Activated CD4-positive, alpha-beta T cell treated with anti-CD3 and anti-CD28 coated beads, Interleukin-2, amount 50 U/mL, for 4 hours (primary cell): ENCODE measurements around the gene IRAK3.
"Not testable (repeated sequence)": the region's sequence is repeated elsewhere in the genome, so short reads cannot be mapped to it uniquely, and the experiment has no call there.

Experiments used
- DNase-seq, 2 experiments: peaks; one replicate each; pipeline ENCODE4 v3.0.0-alpha.2; 2020

IRAK3 gene

DNA sequence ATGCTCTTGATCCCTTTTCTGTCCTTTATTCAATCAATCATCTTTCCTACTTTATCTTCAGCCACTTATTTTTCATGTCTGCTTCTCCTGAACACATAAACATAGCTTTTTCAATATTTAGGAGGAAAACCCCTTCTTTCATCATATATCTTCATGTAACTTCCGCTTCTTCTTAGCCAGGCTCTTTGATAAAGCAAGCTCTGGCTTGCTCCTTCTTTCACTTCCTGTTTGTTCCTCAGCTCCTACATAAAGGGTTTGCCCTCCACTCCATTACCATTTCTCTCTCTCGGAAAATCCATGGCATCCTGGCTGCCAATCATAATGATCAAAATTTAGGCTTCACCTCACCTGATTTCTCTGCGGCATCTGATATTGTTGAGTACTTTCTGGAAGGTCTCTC lies 79.5 kb downstream of the IRAK3 start:
- DNase-seq: no peak

DNA sequence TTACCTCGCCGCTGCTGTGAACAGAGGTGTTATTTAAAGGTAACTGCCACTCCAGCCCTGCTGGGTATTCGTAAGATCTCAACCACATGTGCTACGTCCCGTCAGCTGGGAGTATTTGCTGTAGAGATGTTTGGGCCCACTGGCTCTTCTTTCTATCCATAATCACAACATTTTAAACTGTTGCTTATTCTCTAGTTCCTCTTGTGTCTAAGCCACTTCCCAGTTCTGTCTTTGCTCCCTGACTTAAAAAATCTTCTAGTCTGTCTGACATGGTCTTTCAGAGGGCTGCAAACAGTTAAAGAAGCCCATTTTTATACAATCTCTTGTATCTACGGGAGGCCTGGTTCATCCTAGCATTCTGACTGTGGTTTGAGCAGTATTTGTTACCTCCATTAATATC lies 80.1 kb downstream of the IRAK3 start:
- DNase-seq: no peak

GRCh38 chr12:66269757-66270383 lies 80.9 kb downstream of the IRAK3 start:
- peak; percentile 8 to 11 for DNase-seq

- no peak for DNase-seq
These were observed 81.6 kb downstream of the IRAK3 start for GRCh38 chr12:66270613-66271012.

- DNase-seq: no peak
These were observed 83.6 kb downstream of the IRAK3 start for GRCh38 chr12:66272650-66273049.

GRCh38 chr12:66273147-66273546 lies 84.1 kb downstream of the IRAK3 start:
- no peak for DNase-seq

DNA sequence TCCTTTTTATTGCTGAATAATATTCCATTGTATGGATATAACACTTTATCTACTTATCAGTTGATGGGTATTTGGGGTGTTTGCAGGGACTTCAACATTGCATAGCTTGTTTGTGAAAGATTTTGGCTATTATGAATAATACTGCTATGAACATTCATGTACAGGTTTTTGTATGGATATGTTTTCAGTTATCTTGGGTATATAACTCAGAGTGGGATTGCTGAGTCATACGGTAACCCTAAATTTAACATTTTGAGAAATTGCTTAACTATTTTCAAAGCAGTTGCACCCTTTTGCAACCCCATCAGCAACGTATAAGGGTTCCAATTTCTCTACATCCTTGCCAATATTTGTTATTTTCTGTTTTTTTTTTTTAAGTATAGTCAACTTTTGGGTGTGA lies 86.0 kb downstream of the IRAK3 start:
- DNase-seq: no peak

DNA sequence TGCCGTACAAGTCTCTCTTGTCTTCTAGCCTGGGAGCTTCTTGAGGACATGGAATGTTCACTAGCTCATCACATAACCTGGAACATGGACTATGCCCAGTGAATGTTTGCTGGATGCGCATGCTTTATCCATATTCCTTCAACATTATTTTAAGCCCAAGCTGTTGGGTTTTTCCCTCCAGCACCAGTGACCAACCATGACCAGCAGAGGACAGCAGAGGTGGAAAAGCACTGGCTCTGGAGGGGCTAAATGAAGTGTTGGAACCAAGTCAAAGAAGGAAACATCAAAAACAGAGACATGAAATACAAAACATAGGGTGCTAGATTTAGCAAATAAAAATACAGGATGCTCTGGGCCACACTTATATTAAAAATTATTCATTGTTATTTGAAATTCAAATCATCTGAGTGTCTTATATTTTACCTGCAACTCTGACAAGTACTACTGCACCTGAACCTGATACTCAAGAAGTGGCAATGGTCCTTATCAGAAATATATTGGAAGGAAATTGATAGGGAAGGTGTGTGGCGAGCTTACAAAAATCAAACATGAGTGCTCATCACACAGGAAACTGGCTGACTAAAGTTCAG lies 90.2 kb downstream of the IRAK3 start:
- DNase-seq: peak; percentile 33 to 34

GRCh38 chr12:66280561-66280960 lies 91.5 kb downstream of the IRAK3 start:
- DNase-seq: no peak

GRCh38 chr12:66282244-66282643 lies 93.2 kb downstream of the IRAK3 start:
- no peak for DNase-seq

GRCh38 chr12:66287275-66287674 lies 98.3 kb downstream of the IRAK3 start:
- no peak for DNase-seq

GRCh38 chr12:66288121-66288520 lies 99.1 kb downstream of the IRAK3 start:
- peak; percentile 37 to 45 for DNase-seq

GRCh38 chr12:66289485-66289884 lies 100.5 kb downstream of the IRAK3 start:
- no peak for DNase-seq

- DNase-seq: no peak
These were observed 101.7 kb downstream of the IRAK3 start for GRCh38 chr12:66290716-66291200.

- DNase-seq: no peak
These were observed 107.2 kb downstream of the IRAK3 start for GRCh38 chr12:66296176-66296683.

- no peak for DNase-seq
These were observed 108.1 kb downstream of the IRAK3 start for GRCh38 chr12:66297080-66297479.

- no peak for DNase-seq
These were observed 108.9 kb downstream of the IRAK3 start for GRCh38 chr12:66297923-66298322.

DNA sequence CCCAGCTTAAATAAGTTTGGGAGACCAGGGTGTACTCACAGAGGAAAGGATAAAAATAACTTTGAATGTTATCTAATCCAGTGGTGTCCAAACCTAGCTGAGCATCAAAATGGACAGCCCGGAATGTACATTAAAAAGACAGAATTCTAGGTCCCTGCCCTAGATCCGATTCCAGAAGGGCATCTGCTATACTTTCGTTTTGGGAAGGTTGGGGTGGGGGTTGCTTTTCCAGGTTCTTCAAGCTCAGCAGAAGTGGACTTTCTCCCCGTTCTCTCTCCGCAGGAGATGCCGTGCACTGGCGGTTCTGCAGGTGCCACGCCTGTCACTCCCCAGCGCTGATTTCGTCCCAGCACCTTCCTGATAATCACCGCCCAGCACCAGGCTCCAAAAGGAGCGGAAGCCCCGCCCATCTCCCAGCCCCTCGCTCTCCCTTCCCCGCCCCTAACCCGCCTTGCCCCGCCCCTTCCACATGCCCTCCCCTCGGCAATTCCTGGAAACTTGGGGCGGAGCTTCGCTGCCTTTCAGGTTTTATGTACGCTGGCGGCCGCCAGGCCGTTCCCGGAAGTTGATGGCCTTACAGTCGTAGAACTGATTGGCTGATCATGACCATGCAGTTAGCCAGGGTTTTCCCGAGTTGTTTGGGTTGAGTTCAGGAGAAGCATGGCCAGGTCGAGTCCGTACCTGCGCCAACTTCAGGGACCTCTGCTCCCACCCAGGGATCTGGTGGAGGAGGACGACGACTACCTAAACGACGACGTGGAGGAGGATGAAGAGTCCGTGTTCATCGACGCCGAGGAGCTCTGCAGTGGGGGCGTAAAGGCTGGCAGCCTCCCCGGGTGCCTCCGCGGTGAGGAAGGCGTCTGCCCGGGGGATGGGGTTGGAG lies 113.2 kb downstream of the IRAK3 start, which contains the start of gene HELB:
Gene HELB (plus strand): TSS at position 550 of the 883 bp plus-strand sequence. CDS start 111 bp downstream, at position 661.
- DNase-seq: peak; percentile 98 to 99

GRCh38 chr12:66302827-66303169 lies 113.8 kb downstream of the IRAK3 start:
- DNase-seq: no peak

- not testable (repeated sequence) for DNase-seq
These were observed 114.3 kb downstream of the IRAK3 start for GRCh38 chr12:66303316-66303804.
